GM18526 (cell line): ENCODE data around the gene FAR2.

Source experiments
- POLR2A ChIP-seq: IDR thresholded peaks from 3 replicates; pipeline ENCODE4 v1.6.1; 2011; ENCODE audit not compliant: insufficient read length; ENCODE audit errors: extremely low read depth

FAR2 gene

GRCh38 chr12:29171421-29172258, 22.6 kb downstream of the FAR2 start:
- no peak for TF ChIP-seq POLR2A

DNA sequence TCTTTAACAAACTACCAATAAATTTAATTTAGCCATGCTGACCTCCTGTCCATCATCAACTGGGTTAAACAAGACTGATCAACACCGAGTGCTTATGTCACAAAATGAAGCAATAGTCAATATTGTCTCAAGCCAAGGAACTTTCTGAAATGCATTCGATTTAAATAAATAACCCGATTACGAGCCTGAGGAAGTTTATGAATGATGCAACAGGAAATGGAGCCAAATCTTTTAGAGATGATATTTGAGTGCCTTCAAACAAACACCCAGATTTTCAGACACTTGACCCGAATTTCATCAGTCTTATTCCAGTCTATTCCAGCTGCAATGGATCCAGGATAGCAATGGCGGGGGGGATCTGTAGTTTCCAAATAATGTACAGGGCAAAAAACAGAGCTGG, 27.9 kb downstream of the FAR2 start:
- no peak for TF ChIP-seq POLR2A

- TF ChIP-seq POLR2A = no peak
Measured at GRCh38 chr12:29187756-29188155, 38.7 kb downstream of the FAR2 start.

- TF ChIP-seq POLR2A = no peak
Measured at GRCh38 chr12:29191267-29191850, 42.3 kb downstream of the FAR2 start.

GRCh38 chr12:29198901-29199300, 49.8 kb downstream of the FAR2 start:
- TF ChIP-seq POLR2A = no peak

- no peak for TF ChIP-seq POLR2A
Measured at GRCh38 chr12:29200586-29200985, 51.5 kb downstream of the FAR2 start.

DNA sequence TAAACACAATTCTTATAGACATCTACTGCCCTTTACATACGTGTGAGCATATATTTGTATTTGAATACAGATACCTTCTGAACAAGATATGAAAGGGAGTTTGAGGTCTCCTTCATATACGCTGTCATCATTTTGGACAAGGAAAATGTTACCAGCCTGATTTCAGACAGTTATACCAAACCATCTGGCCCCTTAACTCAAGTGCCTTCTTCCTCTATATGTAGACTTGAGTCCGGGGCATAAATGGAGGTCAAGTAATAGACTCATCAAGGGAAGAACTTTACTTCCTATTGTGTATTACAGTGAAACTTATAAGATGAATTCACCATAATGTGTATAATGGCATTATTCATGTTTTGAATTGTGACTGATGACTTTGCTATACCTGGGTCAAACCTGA, 52.2 kb downstream of the FAR2 start:
- no peak for TF ChIP-seq POLR2A

GRCh38 chr12:29201746-29202145, 52.7 kb downstream of the FAR2 start:
- TF ChIP-seq POLR2A = no peak

- TF ChIP-seq POLR2A = no peak
Measured at GRCh38 chr12:29204521-29204920, 55.4 kb downstream of the FAR2 start.

- no peak for TF ChIP-seq POLR2A
Measured at GRCh38 chr12:29207120-29207519, 58.0 kb downstream of the FAR2 start.

GRCh38 chr12:29208060-29208459, 59.0 kb downstream of the FAR2 start:
- no peak for TF ChIP-seq POLR2A

DNA sequence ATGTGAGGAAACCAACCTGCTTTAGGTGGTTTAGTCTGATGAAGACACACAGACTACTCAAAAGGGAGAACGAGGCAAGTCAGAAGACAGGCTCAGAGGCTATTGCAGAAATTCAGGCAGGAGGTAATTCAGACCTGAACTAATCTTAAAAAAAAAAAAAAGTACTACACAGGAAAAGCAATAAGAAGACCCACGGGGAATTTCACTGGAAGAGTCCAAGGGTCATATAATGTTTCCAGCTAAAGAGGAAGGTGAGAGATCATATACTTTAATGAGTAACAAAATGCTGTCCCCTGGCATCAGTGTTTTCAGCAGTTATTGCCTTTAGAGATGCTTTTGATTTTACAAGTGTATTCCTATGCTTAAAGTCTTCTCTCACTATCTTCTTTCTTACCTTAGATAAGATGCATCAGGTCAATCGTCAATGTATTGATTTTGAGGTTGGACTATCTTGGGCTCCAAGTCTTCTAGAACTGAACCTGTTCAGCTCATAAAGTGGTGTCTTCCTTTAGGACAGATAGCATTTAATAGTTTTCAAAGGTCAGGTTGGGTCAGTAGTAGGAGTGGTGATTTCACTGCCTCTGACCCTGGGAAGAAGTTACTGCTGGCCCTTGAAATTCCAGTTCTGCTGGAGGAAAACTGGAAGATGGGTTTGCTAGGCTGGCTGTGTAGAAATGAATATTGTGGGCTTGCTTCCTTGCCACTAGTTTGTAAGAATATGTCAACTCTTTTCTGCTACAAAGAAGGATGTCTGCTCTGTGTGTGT, 60.0 kb downstream of the FAR2 start:
- no peak for TF ChIP-seq POLR2A

- TF ChIP-seq POLR2A = no peak
Measured at GRCh38 chr12:29211696-29212095, 62.6 kb downstream of the FAR2 start.

DNA sequence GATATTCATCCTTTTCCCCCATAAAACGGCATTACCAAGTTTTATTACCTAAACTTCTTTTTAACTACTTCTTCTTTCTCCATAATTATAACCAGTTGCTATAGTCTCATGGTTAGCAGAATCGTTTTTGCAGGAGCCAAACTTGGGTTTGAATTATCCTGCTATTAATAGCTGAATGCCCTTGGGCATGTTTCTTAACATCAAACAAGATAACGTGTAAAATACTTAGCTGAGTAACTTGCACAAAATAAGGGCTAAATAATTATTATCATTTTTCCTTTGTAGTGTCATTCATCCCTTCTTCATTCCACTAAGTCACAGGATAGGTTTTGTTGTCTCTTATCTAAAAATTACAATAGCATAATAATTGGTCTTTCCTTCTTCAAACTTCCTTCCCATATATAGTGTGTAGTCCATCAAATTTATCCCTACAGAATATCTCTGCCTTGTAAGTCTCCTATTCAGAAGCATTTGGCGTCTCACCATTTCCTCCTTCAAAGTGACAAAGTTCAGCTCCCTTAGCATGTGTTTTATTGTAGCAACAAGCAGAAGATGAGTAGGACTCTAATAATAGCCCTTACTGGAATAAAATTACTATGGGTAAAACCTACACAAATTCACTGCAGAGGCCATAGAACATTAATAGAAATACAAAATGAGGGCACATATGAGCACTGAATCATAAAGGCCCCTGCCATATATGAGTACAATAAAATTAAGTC, 63.8 kb downstream of the FAR2 start:
- TF ChIP-seq POLR2A = no peak

GRCh38 chr12:29216266-29216665, 67.2 kb downstream of the FAR2 start:
- no peak for TF ChIP-seq POLR2A

DNA sequence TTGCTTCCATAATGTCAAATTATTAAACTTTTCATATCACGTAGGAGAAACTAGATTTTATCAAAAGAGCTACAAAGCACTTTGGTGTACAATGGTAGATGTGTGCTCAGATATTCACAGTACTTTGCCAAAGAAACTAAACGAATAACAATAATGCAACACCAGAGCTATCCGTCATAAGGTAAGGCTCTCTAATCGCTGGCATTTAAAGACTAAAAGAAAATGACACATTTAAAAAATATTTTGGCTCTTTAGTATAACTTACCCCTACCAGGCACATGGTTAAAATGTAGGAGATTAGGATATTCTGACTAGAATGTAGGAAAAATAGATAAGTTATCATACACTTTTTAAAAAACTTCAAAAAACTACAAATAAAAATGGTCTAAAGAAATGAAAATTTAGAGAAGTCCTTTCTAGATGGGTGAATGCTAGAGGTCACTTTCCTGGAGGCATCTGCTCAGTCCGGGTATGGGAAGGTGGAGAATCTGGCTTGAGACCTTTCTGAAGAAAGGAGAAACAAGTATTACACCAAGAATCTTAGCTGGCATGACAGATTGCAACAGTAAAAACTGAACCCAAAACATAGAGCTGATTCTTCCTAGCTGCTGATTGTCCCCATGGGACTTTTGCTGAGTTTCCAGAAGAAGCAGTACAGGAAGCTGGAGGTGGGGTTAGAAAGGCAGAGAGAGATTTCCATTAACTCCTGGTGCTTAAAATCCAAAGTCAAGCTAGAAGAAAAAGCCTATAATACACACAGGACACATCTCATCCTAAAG, 67.9 kb downstream of the FAR2 start:
- TF ChIP-seq POLR2A = no peak
